PC-3 (cell line): Measurements from ENCODE around the gene MRPL33. TPM values are rescaled to one million over a fixed set of nuclear protein-coding genes. Genes with fewer than 3 reads are reported as not detected.

Experiments
- ATAC-seq: fragments of 200-7000 bp; cut with Tn5 transposase; 2 replicates; pipeline ENCODE4 v1.9.1; 2020; ENCODE audit warnings: mild to moderate bottlenecking, moderate library complexity
- BruUV-seq: library from RNA; stranded (reverse); fragments of 400-500 nt; replicated peaks from 2 replicates; lab custom pipeline; 2021; lab: Mats Ljungman, UMichigan
- CTCF ChIA-PET: fragments of 300-600 bp; sonication (Branson Sonifier 250); formaldehyde crosslinking; loops from one replicate; lab custom pipeline; 2022; ENCODE audit warnings: antibody characterized with exemption; lab: Charles Lee
- POLR2A ChIA-PET: fragments of 300-600 bp; sonication (Branson Sonifier 250); formaldehyde crosslinking; loops from one replicate; lab custom pipeline; 2022; ENCODE audit warnings: antibody characterized with exemption; ENCODE audit not compliant: unreplicated experiment; lab: Charles Lee
- DNase-seq: peaks from one replicate; pipeline ENCODE4 v3.0.0-alpha.2; 2015
- H2AFZ ChIP-seq: fragments of 300-600 bp; sonication (generic); 2 replicates; pipeline ENCODE4 v1.6.0; 2016; ENCODE audit warnings: antibody characterized with exemption, low read length
- H3F3A ChIP-seq: fragments of 300-600 bp; sonication (generic); one replicate; pipeline ENCODE4 v1.6.0; 2017; ENCODE audit warnings: antibody characterized with exemption, low read length, control low read depth, mild to moderate bottlenecking; ENCODE audit not compliant: unreplicated experiment
- H3K27ac ChIP-seq: fragments of 300-600 bp; sonication (generic); 2 replicates; pipeline ENCODE4 v1.5.1; 2016; ENCODE audit warnings: mild to moderate bottlenecking, low read length
- H3K27me3 ChIP-seq: fragments of 300-600 bp; sonication (generic); 2 replicates; pipeline ENCODE4 v1.6.1; 2016; ENCODE audit warnings: low read length, mixed read lengths
- H3K36me3 ChIP-seq: fragments of 300-600 bp; sonication (generic); 2 replicates; pipeline ENCODE4 v1.6.1; 2016; ENCODE audit warnings: low read depth, mixed run types, low read length, mixed read lengths
- H3K4me1 ChIP-seq: fragments of 300-600 bp; sonication (generic); 2 replicates; pipeline ENCODE4 v1.5.1; 2016; ENCODE audit warnings: low read length; ENCODE audit not compliant: insufficient read depth
- H3K4me2 ChIP-seq: fragments of 300-600 bp; sonication (generic); 2 replicates; pipeline ENCODE4 v1.6.0; 2016; ENCODE audit warnings: low read length
- H3K4me3 ChIP-seq: fragments of 300-600 bp; sonication (generic); 2 replicates; pipeline ENCODE4 v1.5.1; 2016; ENCODE audit warnings: mild to moderate bottlenecking, low read length, mixed read lengths
- H3K79me2 ChIP-seq: fragments of 300-600 bp; sonication (generic); 2 replicates; pipeline ENCODE4 v1.6.1; 2017; ENCODE audit warnings: low read length, mixed read lengths
- H3K9ac ChIP-seq: fragments of 300-600 bp; sonication (generic); 2 replicates; pipeline ENCODE4 v1.6.0; 2016; ENCODE audit warnings: mild to moderate bottlenecking, low read length
- H3K9me2 ChIP-seq: fragments of 300-600 bp; sonication (generic); replicated peaks from 2 replicates; pipeline ENCODE4 v1.6.1; 2016; ENCODE audit warnings: mixed run types, low read length, mixed read lengths
- H3K9me3 ChIP-seq: fragments of 300-600 bp; sonication (generic); 2 replicates; pipeline ENCODE4 v1.6.1; 2016; ENCODE audit warnings: low read length, mixed read lengths
- H4K20me1 ChIP-seq: fragments of 300-600 bp; sonication (generic); 2 replicates; pipeline ENCODE4 v1.6.1; 2016; ENCODE audit warnings: low read length, mixed read lengths
- EZH2 ChIP-seq: fragments of 300-600 bp; sonication (generic); IDR thresholded peaks from one replicate; pipeline ENCODE4 v1.6.1; 2017; ENCODE audit warnings: antibody characterized with exemption, mild to moderate bottlenecking, low read length; ENCODE audit not compliant: unreplicated experiment
- EZH2phosphoT487 ChIP-seq: fragments of 300-600 bp; sonication (generic); IDR thresholded peaks from 2 replicates; pipeline ENCODE4 v1.6.1; 2018; ENCODE audit warnings: mild to moderate bottlenecking, antibody characterized with exemption, low read length, borderline replicate concordance
- intact Hi-C: fragments of 100-400 bp; cut with micrococcal nuclease; formaldehyde crosslinking; loops from 2 replicates; pipeline ENCODE4 v1.9.0; 2023
- total RNA-seq: library from RNA; depleted of rRNA; stranded (reverse); fragments of >200 nt; gene quantifications from 2 replicates; pipeline ENCODE4 v1.2.3, GENCODE V29; 2014
- TF ChIP-seq, protein P1 (sequence below): fragments of 300-600 bp; sonication (generic); conservative IDR thresholded peaks from 2 replicates; pipeline ENCODE4 v1.5.1; 2017; ENCODE audit warnings: antibody characterized with exemption, low read depth, mild to moderate bottlenecking, low read length

MRPL33 gene
- total RNA-seq, 1 experiment from 2014 or later = 110 TPM

DNA sequence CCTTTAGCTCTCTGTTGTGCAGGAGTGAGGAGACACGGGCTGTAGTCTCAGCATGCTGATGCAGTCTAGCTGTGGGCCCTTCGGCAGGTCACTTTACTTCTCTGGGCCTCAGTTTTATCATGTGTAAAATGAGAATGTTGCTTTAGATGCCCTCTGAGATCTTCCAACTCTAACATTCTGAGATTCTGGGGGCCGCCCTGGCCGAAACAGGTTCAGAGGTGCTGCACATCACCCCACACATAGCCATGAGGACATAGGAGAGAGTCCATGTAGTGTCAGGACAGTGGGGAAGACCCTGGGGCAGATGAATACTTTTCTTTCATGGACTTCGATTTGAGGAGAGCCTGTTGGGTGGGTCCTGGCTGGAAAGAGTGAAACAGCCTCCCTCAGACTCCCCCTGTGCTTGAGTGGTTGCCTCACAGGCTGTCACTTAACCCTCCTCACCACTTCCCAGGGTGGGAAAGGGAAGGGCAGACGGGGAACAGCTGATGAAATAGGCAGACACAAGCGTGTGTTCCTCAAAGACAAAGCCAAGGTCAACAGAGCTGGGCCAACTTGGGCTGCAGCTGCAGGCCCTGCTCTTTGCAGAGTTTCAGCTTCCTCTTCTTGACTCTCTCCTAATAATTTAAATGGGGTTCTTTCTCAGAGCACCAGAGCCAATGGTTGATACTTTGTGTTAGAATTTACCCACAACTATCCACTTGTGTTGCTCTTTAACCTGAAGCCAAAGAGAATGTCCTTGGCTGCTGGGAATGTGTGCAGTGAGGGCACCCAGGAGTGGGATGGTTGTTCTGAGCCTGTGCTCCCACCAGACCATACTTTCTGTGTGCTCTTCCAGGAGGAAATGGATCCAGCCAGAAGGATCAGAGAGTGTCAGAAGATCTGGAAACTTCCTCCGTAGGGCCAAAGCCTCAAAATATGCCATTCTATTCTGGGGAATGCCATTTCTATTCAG is 14.7 kb upstream of the MRPL33 start:
- no TSS peak for BruUV-seq
- Histone ChIP-seq H3K27me3 (no peaks in the 10 kb centered on the region), H3K9me3 (no peaks in the 10 kb centered on the region), H3K4me1 (peaks cover 26% of the 10 kb centered on the region), H3K4me2 (no peak overlapping the region), H3F3A (no peaks in the 10 kb centered on the region), H3K79me2 (no peaks in the 10 kb centered on the region), H3K9me2 (no peaks in the 10 kb centered on the region), H2AFZ (no peak overlapping the region), H4K20me1 (no peaks in the 10 kb centered on the region), H3K4me3 (no peak overlapping the region), H3K36me3 (no peaks in the 10 kb centered on the region), H3K9ac (no peak overlapping the region), H3K27ac (no peak overlapping the region)
- intact Hi-C loops = no loop called here
- no peak for TF ChIP-seq EZH2phosphoT487
- TF ChIP-seq, protein P1, sequence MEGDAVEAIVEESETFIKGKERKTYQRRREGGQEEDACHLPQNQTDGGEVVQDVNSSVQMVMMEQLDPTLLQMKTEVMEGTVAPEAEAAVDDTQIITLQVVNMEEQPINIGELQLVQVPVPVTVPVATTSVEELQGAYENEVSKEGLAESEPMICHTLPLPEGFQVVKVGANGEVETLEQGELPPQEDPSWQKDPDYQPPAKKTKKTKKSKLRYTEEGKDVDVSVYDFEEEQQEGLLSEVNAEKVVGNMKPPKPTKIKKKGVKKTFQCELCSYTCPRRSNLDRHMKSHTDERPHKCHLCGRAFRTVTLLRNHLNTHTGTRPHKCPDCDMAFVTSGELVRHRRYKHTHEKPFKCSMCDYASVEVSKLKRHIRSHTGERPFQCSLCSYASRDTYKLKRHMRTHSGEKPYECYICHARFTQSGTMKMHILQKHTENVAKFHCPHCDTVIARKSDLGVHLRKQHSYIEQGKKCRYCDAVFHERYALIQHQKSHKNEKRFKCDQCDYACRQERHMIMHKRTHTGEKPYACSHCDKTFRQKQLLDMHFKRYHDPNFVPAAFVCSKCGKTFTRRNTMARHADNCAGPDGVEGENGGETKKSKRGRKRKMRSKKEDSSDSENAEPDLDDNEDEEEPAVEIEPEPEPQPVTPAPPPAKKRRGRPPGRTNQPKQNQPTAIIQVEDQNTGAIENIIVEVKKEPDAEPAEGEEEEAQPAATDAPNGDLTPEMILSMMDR = no peak
- ChIA-PET POLR2A (no interaction called here), CTCF (interaction anchor here (0.5 to 0.6 kb wide), 2 partner anchors 231 to 360 kb away, joined by 4 to 7 read pairs; no protein-coding TSS in a partner anchor)
- no peak for ATAC-seq
- DNase-seq = no peak

DNA sequence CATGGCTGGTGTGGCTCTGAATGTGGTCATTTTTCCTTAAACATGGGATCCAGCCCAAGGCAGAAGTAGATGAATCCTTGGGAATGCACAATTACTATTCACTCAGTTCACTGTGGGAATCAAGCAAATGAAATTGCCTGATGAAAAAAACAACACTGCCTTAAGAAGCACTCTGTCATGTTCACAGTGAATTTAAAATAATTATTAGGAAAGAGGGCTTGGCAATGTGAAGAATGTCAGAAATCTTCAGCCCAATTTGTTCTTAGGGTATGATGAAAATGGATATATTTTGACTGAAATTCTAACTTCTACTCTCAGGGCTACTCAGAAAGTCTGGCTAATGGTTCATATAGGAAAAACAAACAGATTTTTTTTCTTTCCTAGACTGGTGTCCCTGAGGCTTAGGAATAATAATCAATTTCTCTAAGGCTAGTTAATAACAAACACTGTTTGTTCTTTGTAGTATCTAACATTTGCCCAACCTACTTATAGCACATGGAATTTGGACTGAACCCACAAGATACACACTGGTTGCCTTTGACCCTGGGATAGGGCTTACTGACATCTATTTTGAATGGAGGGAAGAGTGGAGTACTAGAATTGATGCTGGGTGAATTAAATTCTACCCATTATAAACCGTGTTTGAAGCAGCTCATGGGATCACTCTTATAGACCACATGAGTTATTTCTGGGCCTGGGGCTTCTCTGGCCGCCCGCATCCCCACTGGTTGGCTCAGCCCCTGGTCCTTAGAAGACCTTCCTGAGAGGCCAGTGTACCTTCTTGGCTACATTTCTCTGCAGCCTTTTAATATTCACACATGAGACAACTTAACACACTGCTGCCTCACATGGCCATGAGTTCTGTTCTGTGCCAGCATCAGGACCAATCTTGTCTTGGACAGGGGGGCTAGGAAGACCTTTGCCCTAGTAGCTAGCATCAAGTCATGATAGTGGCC is 8.3 kb upstream of the MRPL33 start:
- POLR2A ChIA-PET = no interaction called here
- Histone ChIP-seq H3K9ac (no peak overlapping the region), H2AFZ (no peak overlapping the region), H3K9me3 (no peaks in the 10 kb centered on the region), H3K9me2 (no peaks in the 10 kb centered on the region), H3K79me2 (no peaks in the 10 kb centered on the region), H3K36me3 (no peaks in the 10 kb centered on the region), H3K27ac (no peak overlapping the region), H3K4me1 (peaks cover 22% of the 10 kb centered on the region), H3K27me3 (no peaks in the 10 kb centered on the region), H3K4me3 (no peak overlapping the region), H3F3A (no peaks in the 10 kb centered on the region), H3K4me2 (no peak overlapping the region), H4K20me1 (no peaks in the 10 kb centered on the region)
- ATAC-seq = no peak
- DNase-seq = no peak
- TF ChIP-seq, protein P1 = no peak
- TF ChIP-seq EZH2 = no peak
- no peak for TF ChIP-seq EZH2phosphoT487
- BruUV-seq = no TSS peak
- CTCF ChIA-PET = no interaction called here
- intact Hi-C loops = no loop called here
